Measurements from ENCODE around the gene XRCC3.

Gene XRCC3

DNA sequence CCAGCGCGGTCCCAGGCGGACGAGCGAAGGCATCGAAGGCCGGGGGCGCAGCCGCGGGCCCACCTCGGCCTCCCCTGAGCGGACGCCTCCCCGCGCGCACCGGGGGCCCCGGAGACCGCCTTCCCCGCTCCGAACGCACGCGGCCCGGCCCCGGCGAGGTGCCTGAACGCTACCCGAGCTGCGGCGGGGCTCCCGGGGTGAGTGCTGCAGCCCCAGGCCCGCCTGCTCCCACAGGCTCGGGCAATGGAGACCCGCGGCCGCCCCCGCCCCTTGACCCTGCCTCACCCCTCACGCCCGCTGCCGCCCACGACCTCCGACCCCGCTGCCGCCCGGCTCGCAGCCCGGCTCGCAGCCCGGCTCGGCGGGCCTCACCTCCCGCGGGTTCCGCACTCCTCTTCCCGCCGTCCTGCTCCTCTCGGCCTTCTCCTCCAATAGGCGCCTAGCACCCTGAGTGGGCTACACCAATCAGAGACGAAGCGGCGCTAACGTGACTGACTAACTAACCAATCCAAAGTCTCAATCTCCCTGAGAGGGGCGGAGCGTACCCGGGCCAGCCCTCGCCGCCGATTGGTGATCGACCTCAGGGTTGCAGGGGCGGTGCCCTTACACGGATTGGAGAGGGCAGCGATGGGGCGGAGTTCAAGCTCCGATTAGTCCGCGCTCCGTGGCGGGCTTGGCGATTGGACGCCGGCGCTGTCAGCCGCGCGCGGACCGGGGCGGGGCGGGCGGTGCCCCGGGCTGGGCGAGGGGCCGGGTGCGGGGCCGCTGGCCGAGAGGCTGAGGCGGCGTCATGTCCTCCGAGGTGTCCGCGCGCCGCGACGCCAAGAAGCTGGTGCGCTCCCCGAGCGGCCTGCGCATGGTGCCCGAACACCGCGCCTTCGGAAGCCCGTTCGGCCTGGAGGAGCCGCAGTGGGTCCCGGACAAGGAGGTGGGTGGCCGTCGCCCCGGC is at the start of gene XRCC3, which contains the start of gene ZFYVE21:
XRCC3 (minus strand) TSS at position 400 of the 949 bp plus-strand sequence. CDS start 4,364 bp downstream, outside the sequence.
ZFYVE21 (plus strand) TSS at position 759 of the 949 bp plus-strand sequence; CDS start at position 791, 32 bp downstream.
- peak; percentile 100 for DNase-seq

DNA sequence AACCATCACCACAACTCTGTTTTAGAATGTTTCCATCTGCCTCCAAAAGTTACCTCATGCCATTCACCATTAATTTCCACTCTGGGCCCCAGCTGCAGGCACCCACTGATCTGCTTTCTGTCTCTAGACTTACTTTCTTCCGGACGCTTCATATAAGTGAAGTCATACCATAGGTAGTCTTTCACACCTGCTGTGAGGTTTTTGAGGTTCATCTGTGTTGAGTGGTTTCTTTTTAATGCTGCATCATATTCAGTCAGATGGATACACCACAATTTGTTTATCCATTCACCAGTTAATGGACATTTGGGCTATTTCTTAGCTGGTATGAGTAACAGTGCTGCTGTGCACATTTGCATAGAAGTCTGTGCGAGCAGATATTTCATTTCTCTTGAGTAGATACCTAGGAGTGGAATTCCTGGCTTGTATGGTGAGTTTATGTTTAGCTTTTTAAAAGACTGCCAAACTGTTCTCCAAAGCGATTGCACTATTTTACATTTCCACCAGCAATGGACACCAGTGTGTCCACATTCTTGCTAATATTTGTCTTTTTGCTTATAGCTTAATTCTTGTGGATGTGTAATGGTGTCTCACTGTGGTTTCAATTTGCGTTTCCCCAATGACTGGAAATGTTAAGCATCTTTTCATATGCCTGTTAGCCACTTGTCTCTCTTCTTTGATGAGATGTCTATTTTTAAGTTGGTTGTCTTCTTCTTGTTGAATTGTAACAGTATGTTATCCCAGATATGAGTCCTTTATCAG is 48.7 kb upstream of the XRCC3 start:
- DNase-seq: no peak

DNA sequence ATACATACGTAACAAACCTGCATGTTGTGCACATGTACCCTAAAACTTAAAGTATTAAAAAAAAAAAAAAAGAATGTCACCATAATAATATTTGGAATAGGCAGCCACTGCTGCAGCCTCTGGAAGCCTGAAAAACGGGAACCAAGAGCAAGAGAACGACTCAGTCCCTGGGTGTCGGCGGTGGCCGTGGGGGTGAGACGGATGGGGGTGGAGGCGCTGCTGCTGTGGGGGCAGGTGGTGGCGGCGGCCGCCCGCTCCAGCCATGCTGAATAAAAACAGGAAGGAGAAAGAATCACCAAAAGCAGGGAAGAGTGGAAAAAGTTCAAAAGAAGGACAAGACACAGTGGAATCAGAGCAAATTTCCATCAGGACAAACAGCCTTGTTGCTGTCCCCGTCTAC is 47.3 kb upstream of the XRCC3 start:
- no peak for DNase-seq

DNA sequence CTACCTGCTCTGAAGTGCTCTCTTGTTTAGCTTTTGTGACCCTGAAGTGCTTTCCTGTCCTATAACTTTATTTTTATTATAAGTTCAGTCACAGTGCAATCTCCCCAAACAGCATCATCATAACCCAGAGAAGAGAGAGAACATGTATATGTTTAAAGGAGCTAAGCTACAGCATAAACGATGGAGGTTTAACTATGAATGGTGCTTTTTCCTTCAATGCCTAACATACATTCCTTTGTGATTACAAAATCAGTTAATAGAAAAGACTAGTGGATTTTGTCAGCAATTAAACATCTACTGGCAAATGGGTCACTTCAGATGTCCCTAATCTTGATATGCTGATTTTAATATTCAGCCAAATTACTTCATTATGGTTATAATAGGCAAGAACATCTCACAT is 46.8 kb upstream of the XRCC3 start:
- no peak for DNase-seq

DNA sequence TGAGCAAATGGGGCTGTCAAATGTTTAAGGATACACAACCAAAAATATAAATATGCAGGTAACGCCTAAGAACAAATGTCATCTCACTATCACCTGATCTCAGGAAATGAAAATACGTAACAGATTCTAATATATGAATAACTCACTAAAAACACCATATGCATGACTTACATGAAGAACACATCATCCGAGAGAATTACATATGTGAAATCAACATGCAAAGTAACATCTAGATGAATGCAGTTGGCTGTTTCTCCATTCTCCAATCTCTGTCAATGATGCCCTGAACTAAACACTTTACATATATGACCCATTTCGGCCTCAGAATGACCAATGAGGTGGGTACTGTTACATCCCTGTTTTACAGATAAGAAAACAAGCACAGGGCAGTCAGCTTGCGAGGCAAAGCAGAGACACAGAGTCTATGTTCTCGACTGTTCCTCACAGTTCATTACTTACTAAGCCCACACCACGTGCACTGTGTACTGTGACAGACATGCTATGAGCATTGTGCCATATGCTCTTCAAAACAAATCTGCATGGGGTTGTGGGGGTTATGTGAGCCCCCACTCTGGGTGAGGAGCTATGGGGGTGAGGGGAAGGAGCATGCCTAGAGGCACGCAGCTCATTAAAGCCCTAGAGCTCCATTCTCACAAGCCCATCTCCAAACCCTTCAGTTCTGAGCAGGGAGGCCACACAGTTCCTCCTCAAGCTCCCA is 43.0 kb upstream of the XRCC3 start:
- DNase-seq: no peak

DNA sequence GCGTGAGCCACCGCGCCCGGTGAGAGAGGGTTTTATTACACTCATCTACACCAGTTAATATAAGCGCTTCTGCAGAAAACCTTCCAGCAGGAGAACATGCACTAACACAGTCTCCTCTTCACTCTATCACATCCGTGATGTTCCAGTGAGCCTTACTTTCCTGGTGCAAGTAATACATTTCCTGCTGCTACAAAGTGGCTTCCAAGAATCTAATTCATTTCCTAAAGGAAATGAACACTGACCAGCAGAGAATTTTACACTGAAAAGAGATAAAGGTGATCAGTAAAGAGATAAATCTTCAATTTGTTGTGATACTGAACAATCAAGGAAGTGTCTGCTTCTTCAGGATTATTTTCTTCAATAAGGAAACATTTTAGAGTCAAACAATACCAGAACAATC is 39.8 kb upstream of the XRCC3 start:
- no peak for DNase-seq

DNA sequence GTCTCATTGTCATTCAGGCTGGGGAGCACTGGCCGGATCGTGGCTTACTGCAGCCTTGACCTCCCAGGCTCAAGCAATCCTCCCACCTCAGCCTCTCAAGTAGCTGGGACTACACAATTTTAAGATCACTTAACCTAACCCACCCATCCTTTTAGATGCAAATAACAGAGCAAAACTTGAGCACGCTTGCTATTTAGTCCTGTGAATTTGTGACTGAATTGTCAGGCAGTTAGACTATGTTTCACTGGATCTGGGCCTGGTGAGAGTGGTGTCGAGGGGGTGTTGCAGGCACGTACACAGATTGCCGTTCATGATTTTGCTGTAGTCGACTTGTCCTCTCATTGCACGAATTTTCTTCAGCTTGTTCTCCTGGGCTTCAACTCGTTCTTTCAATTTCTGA is 38.5 kb upstream of the XRCC3 start:
- no peak for DNase-seq

DNA sequence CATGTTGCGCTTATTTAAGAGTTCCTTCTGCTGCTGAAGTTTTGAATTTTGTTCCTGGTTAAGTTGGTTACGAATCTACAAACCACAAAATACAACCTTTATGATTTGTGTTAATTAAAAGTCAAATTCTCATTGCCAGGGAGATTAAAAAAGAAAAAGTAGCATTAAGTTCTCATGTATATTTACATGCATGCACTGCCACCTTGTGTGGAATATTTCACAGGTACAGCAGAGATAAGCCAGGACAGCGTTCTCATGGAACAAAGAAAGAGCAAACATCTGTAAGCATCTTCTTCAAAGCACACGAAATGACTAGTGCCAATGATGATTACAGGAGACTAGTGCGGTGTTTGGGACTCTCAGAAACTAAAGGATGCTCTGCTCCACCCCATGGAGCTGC is 34.6 kb upstream of the XRCC3 start:
- no peak for DNase-seq

DNA sequence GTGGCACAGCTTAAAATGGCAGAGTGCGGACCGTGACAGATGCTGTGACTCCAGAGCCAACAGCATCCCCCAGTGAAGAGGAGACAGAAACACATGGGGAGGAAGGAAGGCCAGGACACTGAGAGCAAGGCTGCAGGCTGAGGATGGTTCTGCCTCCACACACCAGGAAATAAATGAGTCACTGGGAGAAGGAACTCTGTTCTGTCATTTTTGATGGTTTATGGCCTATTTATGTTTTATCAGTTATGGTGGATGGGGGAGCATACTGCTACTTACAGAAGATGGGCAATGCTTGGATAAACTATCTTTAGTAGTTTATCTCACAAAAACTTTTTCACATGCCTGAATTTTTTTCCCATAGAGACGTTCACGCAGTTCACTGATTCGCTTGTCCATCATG is 34.2 kb upstream of the XRCC3 start:
- no peak for DNase-seq

DNA sequence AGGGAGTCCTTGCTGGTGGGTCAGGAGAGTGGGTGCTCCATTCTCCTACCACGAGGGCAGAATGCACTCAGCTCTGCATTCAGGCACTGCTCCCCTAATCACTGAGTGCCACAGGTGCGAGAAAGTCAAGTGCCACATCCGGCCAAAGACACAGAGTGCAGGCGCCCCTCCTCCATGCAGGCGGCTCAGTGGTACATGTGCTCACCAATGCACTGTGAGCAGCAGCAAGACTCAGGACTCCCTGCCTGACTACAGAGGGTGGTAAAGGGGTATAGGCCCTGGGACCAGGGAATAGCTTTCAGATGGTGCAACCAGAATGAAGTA is 33.2 kb upstream of the XRCC3 start:
- DNase-seq: peak; percentile 63

DNA sequence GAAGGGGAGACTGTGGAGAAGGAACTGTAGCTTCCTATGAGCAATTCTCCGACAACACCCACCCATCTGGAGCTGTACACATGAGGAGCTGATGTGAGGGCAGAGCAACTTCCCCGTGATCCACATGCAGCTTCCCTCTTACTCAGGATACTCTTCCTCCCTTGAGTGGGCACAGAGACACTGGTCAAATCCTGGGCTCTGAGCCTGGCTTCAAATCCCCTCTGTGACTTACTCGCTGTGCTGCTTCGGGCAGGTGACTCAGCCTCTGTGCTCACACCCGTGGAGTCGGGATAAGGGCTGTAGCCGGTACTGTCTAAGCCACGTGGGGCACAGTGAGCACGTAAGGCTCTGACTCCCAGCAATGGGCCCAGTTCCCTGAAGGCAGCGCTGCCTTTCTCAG is 31.4 kb upstream of the XRCC3 start:
- no peak for DNase-seq

DNA sequence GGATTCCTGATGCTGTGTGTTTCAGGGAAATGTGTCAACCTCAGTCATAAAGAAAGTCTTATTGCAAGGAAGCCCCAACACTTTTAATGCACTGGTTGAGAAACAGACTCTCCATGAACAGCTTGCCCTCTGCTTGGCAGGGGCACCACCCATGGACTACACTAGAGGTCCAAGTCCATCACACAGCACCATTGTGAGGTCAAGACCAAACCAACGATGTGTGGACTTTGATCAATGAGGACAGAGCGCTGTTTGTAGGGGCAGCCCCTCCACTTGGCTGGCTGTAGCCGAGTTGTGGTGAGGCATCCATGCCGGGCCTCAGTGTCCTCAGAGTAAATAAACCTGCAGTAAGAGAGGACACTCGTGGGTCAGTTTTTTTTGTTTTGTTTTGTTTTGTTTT is 30.2 kb upstream of the XRCC3 start:
- DNase-seq: no peak

DNA sequence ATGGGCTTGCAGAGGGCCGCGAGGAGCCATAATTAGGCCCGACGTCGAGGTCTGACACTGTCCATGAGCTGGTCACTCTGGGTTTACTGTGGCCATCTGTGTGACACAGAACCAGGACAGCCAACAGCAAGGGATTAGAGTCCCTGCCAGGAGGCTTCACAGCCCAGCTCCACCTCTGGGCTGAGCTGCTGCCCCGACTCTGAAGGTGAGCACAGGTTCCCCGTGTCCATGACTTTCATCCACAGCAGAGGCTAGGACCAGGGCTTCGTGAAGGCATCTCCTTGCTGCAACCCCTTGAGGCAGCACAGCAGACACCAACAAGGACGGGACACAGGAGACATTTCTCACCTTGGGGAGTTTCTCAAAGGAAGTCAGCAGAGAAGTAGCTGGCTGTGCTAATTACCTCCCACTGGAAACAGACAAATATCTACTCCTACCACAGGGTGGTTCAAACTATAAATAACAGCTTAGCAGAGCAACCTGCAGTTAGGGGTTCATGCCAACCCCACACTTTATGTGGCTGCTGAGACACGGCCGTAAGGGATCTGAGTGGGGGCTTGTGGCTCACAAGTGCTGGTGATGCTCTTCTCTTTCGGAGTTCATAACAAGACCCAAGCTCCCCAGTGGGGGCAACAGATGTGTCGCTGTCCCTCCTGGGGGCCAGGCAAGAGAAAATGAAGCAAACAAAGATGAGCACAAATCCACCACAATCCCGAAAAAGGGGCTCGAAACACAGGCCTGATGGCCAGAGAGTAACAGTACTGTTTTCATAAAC is 29.6 kb upstream of the XRCC3 start:
- DNase-seq: no peak

DNA sequence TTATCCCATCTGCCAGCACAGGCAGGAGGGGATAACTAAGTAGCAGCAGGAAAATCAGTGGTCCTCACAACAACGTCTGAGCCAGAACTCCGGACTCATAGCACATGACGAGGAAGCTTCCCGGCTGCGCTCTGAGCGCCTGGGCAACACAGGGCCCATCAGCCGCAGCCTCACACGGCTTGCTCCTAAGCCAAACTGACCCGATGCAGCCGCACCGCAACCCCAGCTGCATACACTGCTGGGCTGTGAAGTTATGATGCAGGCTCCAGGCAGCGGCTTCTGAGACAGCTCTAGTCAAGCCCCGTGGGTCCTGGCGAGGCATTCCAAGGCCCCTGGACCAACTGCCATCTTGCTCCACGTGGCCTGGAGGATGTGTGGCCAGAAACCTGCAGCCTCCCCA is 28.4 kb upstream of the XRCC3 start:
- no peak for DNase-seq

DNA sequence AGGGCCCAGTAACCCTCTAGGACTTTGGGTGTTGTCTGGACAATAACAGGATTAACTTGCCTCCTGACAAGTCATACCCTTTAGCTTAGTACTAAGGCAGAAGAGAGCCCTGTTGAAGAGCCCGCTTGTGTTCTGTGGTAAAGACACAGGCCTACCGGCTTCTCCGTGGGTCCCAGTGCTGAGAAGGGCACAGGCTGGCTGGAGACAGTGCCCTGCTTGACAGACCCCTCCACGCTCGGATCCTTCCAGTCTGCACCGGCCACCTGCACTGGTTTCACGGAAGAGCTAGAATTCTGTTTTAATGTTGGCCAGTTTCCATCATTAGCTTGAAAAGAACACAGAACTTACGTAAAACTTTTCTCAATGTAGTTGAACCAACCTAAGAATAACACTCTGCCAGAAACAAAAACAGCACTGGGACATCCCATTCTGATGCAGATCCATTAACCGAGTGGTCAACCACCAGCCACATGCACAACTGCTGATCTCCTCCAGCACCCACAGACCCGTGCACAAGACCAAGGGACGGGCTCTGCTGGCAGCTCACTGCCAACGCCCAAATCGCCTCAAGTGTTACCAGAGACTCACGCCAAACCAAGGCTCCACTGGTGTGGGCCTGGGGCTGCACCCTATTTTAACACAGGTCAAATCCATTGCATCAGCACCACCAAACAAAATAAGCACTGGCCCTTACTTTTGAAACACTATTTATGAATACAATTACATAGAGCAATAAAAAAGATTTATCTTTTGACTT is 27.4 kb upstream of the XRCC3 start:
- DNase-seq: no peak

DNA sequence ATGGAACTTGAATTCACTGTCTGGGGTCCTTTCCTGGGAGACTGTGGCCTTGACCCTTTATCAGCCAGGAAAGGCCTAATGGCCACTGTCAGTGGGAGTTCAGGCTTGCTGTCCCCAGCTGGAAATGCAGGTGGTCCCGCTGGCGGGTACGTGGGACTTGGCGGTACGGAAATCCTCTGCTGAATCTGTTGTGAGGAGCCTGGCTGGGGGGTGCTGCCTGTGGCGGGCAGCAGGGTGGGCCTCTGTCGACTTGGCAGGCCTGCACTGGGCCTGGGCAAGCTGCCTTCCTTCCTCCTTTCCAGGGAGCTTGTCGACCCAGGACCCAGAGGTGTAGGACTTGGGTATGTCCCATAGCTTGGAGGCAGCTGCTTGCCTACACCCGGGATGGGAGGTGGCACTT is 26.6 kb upstream of the XRCC3 start:
- DNase-seq: no peak

DNA sequence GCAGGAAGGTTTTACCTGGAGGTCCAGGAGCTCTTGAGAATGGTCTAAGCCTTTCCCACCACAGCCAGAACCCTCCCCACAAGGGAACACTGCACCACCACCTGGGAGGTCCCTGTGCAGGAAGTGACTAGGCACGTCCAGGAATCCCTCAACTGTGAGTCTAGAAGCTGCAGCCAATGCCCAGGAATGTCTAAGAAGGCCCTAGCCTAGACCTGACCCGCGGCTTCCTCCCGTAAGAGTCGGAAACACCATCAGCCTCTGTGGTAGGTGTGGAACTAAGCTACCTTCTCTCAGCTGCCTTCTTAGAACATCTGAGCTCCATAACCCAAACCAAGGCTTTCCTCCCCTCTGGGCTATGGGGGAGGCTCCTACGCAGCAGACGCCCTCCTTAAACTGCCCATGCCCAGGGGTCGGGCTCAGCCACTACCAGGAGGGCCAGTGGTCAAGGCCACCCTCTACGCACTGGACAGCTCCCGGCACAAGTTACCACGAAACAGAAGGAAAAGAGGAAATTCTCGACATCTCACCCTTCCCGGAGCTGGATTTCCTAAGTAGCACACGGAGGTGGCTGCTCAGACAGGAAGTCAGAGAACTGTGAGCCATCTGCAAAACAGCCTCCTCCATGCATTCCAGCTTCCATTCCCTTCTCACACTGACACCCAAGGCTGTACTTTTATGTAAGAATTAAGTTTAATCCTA is 25.9 kb upstream of the XRCC3 start:
- DNase-seq: no peak

DNA sequence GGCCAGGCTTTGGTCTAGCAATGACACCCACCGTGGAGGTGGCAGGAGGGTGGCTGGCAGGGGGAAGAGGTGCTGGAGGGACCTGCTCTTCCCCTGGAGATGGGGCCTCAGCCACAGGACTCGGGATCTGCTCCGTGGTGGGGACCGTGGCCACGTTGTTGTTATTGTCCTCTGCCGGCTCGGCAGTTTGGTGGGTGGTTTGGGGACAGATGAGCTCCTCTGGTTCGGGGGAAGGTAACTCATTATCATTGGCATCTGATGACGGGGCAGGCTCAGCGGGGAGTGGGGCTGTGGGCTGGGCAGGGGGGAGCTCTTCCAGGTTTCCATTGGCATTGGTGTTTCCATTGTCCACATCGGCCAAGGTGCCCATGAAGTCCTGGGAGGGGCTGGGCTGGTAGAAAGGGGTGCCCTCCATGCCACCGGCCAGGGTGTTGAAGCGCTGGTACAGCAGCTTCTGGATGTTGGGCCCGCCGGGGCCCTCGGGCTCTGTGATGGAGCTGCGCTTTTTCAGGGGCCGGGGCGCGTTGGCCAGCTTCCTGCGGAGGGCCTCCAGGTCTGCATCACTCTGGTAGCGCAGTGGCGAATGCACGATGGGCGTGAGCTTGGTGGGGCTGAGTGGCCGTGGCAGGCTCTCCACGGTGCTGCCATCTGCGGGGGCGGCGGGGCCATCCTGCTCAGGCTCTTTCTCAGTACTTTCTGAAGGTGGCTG is 24.7 kb upstream of the XRCC3 start:
- no peak for DNase-seq

DNA sequence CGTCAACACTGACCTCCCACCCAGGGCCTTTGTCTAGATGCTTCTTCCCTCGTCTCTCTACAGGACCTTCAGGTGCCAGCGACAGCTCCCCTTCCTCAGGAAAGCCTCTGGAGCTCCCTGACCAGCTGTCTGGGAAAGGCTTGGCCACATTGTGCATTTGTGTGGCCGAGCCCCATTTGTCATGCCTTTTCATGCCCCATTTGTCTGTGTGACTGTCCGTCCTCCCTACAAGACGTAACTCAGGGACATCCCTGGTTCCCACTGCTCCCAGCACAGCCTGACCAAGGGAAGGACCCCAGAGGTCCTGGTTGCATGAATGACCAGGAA is 24.2 kb upstream of the XRCC3 start:
- DNase-seq: no peak

DNA sequence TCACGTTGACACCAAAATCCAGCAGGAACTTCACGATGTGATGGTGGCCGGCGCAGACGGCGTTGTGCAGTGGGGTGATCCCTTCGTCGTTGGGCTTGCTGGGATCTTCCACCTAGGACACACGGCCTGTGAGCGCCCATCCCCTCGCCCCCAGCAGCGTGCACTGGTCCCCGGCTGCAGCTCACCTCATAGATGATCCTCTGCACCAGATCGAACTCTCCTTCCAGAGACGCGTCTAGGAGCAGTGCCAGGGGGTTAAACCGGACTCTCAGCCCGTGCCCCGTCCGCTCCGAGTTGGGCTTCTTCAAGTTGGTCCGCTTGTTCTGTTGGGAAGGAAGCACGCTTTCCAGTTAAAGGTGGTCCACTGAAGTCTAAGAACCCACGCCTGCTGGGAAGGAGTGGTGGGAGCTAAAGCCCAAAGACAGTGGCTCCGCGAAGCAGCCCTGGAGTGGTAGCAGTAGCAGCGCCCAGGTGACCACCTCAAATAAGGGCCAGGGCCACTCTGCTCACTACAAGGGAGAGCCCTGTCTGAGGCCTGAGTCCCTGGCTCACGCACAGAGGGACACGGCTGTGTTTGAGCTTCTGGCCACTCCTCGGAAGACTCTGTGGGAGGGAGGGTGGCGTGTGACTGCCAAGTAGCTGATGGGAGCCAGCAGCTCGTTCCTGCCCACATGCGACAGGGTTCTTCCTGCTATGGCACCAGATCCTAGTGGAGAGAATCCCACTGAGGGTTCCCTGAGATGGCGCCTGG is 23.6 kb upstream of the XRCC3 start:
- DNase-seq: no peak

All from stimulated activated CD4-positive, alpha-beta T cell treated with anti-CD3 and anti-CD28 coated beads, Interleukin-15, amount 100 ng/mL, for 24 hours (primary cell).